ENCODE results near the gene TM4SF5.

Gene TM4SF5, protein sequence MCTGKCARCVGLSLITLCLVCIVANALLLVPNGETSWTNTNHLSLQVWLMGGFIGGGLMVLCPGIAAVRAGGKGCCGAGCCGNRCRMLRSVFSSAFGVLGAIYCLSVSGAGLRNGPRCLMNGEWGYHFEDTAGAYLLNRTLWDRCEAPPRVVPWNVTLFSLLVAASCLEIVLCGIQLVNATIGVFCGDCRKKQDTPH

DNA sequence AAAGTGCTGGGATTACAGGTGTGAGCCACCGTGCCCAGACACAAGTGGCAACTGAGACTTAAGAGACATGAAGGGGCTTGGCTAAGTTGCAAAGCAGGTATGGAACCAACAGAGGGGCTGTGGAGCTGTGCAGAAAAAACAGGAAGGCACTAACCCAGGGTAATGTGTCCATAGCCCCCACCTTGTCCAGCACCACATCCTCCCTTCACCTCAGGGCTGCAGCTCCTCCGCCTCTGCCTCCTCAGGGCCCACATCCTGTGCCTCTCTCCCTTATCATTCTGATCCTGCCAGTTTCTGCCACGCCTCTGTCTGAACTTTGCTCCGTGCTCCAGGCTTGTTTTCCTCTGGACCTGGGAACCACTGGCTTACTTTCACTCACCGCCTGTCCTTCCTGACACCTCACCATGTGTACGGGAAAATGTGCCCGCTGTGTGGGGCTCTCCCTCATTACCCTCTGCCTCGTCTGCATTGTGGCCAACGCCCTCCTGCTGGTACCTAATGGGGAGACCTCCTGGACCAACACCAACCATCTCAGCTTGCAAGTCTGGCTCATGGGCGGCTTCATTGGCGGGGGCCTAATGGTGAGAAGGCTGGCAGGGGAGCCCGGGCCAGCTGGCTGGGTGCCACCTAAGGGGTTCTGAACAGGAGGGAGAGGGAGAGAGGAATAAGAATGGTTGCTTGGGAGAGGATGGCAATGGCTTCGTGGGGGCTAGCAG, at the start of gene TM4SF5:
Gene TM4SF5 (plus strand): TSS at position 368 of the 716 bp plus-strand sequence. CDS start 37 bp downstream, at position 405.
- DNase-seq (ENCODE audit: low read depth, low spot score): no peak
- H3K4me1 ChIP-seq (ENCODE audit: control insufficient read depth, insufficient read depth, low read length): no peaks in the 10 kb centered on the region
- H3K27me3 ChIP-seq (ENCODE audit: control insufficient read depth, insufficient read depth, low read length): no peaks in the 10 kb centered on the region
- H3K9me3 ChIP-seq (ENCODE audit: control insufficient read depth, insufficient read depth, low read length): no peaks in the 10 kb centered on the region
- no CpG with 5 or more reads among the region's 13 CpGs for WGBS (ENCODE audit: insufficient coverage, insufficient read length)
- H3K4me3 ChIP-seq (ENCODE audit: low read length): no peak within 1 kb of the TSS
- no peak within 1 kb of the TSS for H3K27ac ChIP-seq (ENCODE audit: low read length)
- no peaks in the 10 kb centered on the region for H3K36me3 ChIP-seq (ENCODE audit: control insufficient read depth, insufficient read depth, low read length)

DNA sequence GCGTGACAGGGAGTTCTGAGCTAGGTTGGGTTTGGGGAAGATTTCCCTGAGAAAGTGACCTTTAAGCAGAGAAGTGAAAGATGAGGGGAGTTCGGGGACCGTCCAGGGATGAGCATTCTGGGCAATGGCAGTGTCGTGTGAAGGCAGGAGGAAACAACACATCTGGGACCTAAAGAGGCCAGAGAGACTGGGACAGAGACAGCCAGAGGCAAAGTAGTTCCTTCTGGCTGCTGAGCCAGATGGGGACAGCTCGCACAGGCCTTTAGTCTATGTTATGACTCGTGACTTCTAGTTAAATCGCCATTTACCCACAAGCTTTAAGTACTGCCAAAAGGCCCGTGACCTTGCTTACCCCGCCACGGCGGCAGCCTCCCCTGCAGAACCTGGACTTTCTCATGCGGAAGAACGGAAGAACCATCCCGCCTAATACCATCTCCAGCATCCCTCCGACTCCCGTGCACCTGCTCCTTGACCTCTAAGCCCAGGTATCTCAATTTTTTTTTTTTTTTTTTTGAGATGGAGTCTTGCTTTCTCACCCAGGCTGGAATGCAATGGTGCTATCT, 48.9 kb upstream of the TM4SF5 start:
- H3K27ac ChIP-seq (ENCODE audit: low read length): no peak overlapping the region
- no peaks in the 10 kb centered on the region for H3K9me3 ChIP-seq (ENCODE audit: control insufficient read depth, insufficient read depth, low read length)
- WGBS (ENCODE audit: insufficient coverage, insufficient read length): no CpG with 5 or more reads among the region's 16 CpGs
- no peaks in the 10 kb centered on the region for H3K4me1 ChIP-seq (ENCODE audit: control insufficient read depth, insufficient read depth, low read length)
- H3K36me3 ChIP-seq (ENCODE audit: control insufficient read depth, insufficient read depth, low read length): peaks cover 8% of the 10 kb centered on the region
- no peak overlapping the region for H3K4me3 ChIP-seq (ENCODE audit: low read length)
- no peak for DNase-seq (ENCODE audit: low read depth, low spot score)
- H3K27me3 ChIP-seq (ENCODE audit: control insufficient read depth, insufficient read depth, low read length): no peaks in the 10 kb centered on the region

DNA sequence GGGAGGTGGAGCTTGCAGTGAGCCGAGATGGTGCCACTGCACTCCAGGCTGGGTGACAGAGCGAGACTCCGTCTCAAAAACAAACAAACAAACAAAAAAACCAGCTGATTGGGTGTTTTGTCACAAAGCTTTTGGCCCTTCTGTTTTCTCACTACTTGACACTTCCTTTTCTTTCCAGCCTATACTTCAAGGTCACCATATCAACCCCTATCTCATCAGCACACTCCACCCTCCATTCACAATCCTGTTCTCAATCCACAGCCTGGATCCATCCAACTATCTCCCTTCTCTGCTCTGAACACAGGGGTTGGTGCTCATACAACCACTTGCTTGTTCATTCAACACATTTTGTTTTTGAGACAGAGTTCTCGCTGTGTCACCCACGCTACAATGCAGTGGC, 47.0 kb upstream of the TM4SF5 start:
- Histone ChIP-seq H3K27ac (ENCODE audit: low read length) (no peak overlapping the region), H3K27me3 (ENCODE audit: control insufficient read depth, insufficient read depth, low read length) (no peaks in the 10 kb centered on the region), H3K36me3 (ENCODE audit: control insufficient read depth, insufficient read depth, low read length) (peaks cover 5% of the 10 kb centered on the region; the same call in 1 of the 2 replicates), H3K9me3 (ENCODE audit: control insufficient read depth, insufficient read depth, low read length) (no peaks in the 10 kb centered on the region), H3K4me1 (ENCODE audit: control insufficient read depth, insufficient read depth, low read length) (no peaks in the 10 kb centered on the region), H3K4me3 (ENCODE audit: low read length) (no peak overlapping the region)
- WGBS (ENCODE audit: insufficient coverage, insufficient read length): no CpG with 5 or more reads among the region's 5 CpGs
- no peak for DNase-seq (ENCODE audit: low read depth, low spot score)

DNA sequence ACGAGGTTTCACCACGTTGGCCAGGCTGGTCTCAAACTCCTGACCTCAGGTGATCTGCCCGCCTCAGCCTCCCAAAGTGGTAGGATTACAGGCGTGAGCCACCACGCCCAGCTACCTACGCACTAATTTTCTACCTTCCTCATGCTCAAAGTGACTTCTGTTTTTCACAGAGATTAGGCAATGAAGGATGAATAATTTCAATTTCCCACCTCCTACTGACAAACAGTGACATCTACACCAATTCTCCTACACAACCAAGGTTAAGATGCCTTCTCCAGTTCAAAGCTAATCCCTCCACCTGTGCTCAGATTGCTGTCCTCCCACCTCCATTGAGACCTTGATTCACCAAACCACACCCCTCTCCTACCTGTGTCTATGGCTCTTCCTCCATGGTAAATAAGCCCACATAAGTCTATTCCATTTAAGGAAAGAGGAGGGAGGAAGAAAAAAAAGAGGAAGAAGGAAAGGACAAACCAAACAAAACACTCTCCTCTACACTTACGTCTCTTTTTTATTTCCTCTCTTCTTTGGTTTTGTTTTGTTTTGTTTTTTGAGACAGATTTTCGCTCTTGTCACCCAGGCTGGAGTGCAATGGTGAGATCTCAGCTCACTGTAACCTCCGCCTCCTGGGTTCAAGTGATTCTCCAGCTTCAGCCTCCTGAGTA, 45.9 kb upstream of the TM4SF5 start:
- no peak for DNase-seq (ENCODE audit: low read depth, low spot score)
- Histone ChIP-seq H3K36me3 (ENCODE audit: control insufficient read depth, insufficient read depth, low read length) (no peaks in the 10 kb centered on the region; the same call in 1 of the 2 replicates), H3K9me3 (ENCODE audit: control insufficient read depth, insufficient read depth, low read length) (no peaks in the 10 kb centered on the region), H3K4me1 (ENCODE audit: control insufficient read depth, insufficient read depth, low read length) (no peaks in the 10 kb centered on the region), H3K27ac (ENCODE audit: low read length) (no peak overlapping the region), H3K27me3 (ENCODE audit: control insufficient read depth, insufficient read depth, low read length) (no peaks in the 10 kb centered on the region), H3K4me3 (ENCODE audit: low read length) (no peak overlapping the region)
- no CpG with 5 or more reads among the region's 9 CpGs for WGBS (ENCODE audit: insufficient coverage, insufficient read length)

DNA sequence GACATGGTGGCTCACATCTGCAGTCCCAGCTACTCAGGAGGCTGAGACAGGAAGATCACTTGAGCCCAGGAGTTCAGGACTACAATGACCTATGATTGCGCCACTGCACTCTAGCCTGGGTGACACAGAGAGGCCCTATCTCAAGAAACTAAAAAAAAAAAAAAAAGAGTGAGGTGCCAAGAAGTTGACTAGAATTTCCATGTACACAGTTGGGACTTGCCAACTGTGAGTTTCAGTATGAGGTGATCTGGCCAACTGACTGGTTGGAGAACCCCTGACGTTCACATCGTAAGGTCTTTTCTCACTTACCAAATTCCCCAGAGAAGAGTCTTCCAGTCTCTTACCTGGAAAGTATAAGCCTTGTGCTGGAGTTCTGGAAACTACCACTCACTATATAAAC, 43.6 kb upstream of the TM4SF5 start:
- Histone ChIP-seq H3K36me3 (ENCODE audit: control insufficient read depth, insufficient read depth, low read length) (no peaks in the 10 kb centered on the region), H3K4me1 (ENCODE audit: control insufficient read depth, insufficient read depth, low read length) (no peaks in the 10 kb centered on the region), H3K4me3 (ENCODE audit: low read length) (no peak overlapping the region), H3K27me3 (ENCODE audit: control insufficient read depth, insufficient read depth, low read length) (no peaks in the 10 kb centered on the region), H3K27ac (ENCODE audit: low read length) (no peak overlapping the region), H3K9me3 (ENCODE audit: control insufficient read depth, insufficient read depth, low read length) (no peaks in the 10 kb centered on the region)
- WGBS (ENCODE audit: insufficient coverage, insufficient read length): no CpG with 5 or more reads among the region's 3 CpGs
- DNase-seq (ENCODE audit: low read depth, low spot score): no peak

DNA sequence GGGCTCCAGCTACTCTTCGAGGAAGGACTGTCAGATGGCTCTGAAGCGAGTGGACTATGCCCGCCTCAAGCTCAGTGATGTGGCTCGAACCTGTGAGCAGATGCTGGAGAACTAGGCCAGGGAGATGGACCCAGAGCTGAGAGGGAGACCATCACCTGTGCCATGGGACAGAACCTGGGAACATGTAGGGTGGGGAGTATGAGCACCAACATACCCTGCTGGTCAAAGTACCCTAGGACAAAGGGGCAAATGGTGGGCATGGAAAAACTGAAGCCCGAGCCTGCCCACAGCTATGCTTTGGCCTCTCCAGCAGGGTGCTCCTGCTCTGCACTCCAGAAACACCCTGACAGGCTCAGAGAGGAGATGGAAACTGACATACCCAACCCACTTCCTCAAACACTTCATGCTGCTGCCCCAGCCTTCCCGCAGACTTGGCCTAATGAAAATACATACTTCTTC, 38.6 kb upstream of the TM4SF5 start:
- Histone ChIP-seq H3K4me3 (ENCODE audit: low read length) (no peak overlapping the region), H3K27me3 (ENCODE audit: control insufficient read depth, insufficient read depth, low read length) (peaks cover 1% of the 10 kb centered on the region; the same call in 1 of the 2 replicates), H3K36me3 (ENCODE audit: control insufficient read depth, insufficient read depth, low read length) (no peaks in the 10 kb centered on the region), H3K4me1 (ENCODE audit: control insufficient read depth, insufficient read depth, low read length) (no peaks in the 10 kb centered on the region), H3K27ac (ENCODE audit: low read length) (no peak overlapping the region), H3K9me3 (ENCODE audit: control insufficient read depth, insufficient read depth, low read length) (no peaks in the 10 kb centered on the region)
- no peak for DNase-seq (ENCODE audit: low read depth, low spot score)
- no CpG with 5 or more reads among the region's 6 CpGs for WGBS (ENCODE audit: insufficient coverage, insufficient read length)

DNA sequence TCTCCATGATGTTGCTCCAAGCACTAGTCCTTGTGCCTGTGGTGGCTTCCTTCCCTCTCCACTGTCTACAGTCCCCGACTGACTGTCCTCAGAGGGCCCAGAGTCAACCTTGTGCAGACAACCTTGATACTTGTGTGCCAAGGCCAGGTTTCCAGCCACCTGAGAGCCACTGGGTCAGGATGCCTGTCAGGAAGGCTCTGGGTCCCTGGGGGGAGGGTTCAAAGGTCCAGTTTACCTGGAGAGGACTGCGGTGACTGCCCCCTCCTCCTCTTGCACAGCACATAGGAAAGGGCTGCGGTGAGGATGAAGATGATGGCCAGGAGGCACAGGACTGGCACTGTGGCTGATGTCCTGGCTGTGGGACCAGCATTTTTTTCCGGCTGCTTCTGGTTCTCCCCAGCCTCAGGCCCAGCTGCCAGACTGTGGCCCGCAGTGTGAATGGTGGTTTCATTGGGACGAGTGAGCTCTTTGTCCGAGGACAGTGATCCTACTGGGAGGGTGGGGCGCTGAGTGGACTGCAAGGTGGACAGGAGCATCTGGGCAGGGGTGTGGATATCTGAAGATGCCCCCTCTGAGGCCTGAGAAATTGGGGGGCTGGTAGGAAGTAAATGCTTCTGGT, 36.7 kb upstream of the TM4SF5 start:
- Histone ChIP-seq H3K4me3 (ENCODE audit: low read length) (no peak overlapping the region), H3K27ac (ENCODE audit: low read length) (no peak overlapping the region), H3K9me3 (ENCODE audit: control insufficient read depth, insufficient read depth, low read length) (no peaks in the 10 kb centered on the region), H3K36me3 (ENCODE audit: control insufficient read depth, insufficient read depth, low read length) (no peaks in the 10 kb centered on the region), H3K4me1 (ENCODE audit: control insufficient read depth, insufficient read depth, low read length) (no peaks in the 10 kb centered on the region), H3K27me3 (ENCODE audit: control insufficient read depth, insufficient read depth, low read length) (peaks cover 19% of the 10 kb centered on the region)
- DNase-seq (ENCODE audit: low read depth, low spot score): no peak
- WGBS (ENCODE audit: insufficient coverage, insufficient read length): no CpG with 5 or more reads among the region's 8 CpGs

DNA sequence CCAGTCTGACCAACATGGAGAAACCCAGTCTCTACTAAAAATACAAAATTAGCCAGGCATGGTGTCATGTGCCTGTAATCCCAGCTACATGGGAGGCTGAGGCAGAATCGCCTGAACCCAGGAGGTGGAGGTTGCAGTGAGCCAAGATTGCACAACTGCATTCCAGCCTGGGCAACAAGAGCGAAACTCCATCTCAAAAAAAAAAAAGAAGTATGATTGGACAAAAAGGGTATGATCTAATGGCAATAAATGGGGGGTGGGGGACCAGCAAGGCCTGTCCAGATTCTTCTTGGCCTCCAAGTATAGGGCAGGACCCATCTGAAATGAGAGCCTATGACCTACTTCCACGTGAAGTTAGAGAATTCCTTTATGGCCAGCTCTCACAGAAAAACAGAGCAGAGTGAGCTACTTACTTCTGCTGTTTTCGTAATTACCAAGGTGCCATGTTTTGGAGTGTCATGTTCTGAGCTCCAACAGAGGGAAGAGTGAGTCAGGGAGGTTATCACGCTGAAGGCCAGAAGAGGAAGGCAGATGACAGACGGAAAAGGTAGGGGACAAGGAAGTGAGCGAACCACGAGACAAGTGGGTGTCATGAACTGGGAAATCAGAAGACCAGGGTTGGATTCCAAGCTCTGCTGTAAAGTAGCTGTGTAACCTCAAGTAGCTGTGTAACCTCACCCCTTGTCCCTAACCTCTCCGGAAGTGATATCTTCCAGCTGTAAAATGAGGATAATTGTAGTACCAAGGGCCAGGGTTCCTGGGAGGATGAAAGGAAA, 35.6 kb upstream of the TM4SF5 start:
- H3K27ac ChIP-seq (ENCODE audit: low read length): no peak overlapping the region
- DNase-seq (ENCODE audit: low read depth, low spot score): no peak
- peaks cover 30% of the 10 kb centered on the region for H3K27me3 ChIP-seq (ENCODE audit: control insufficient read depth, insufficient read depth, low read length)
- no peaks in the 10 kb centered on the region for H3K36me3 ChIP-seq (ENCODE audit: control insufficient read depth, insufficient read depth, low read length)
- H3K9me3 ChIP-seq (ENCODE audit: control insufficient read depth, insufficient read depth, low read length): no peaks in the 10 kb centered on the region
- no peaks in the 10 kb centered on the region for H3K4me1 ChIP-seq (ENCODE audit: control insufficient read depth, insufficient read depth, low read length)
- WGBS (ENCODE audit: insufficient coverage, insufficient read length): no CpG with 5 or more reads among the region's 9 CpGs
- no peak overlapping the region for H3K4me3 ChIP-seq (ENCODE audit: low read length)

DNA sequence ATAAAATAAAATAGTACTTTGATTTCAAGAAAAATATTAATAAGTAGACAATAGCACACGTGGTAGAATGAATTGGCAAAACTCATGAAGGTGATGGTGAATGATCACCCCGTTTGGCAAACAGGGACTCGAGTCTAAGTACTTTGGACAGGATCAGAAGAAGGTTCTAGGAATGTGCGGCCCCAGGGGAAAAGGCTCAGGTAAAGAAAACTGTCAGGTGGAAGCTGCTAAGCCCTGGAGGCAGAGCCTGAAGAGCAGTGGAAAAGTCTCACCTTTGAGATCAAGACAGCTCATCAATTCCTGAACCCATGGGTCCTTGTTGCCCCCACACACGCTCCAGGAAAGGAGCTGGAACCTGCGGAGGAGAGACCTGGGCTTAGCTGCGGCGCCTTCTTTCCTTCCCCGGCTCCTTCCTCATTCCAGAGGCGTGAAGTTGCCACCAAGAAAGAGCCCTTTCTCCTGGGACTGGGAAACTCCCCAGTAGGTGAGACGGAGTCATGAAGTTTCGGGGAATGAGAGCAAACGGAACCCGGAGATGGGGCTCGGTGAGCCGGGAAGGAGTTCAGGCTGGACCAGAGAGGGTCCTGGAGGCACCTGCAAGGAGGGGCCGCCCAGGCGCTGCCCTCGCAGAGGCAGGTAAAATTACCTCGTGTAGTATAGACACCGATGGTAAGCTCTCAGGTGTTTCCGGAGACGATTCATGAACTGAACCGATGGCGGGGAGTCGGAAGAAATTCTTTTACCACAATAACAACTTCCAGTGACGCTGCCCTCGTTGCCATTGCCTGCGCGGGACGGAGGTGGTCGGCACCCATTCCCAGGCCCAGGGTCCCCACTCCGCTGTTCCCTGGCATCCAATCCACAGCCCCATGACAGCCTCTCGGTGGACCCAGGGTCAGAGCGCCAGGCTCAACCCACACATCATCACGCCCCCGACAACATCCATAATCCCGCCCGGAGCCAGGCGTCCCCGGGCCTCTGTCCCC, 33.3 kb upstream of the TM4SF5 start:
- no CpG with 5 or more reads among the region's 41 CpGs for WGBS (ENCODE audit: insufficient coverage, insufficient read length)
- no peak for DNase-seq (ENCODE audit: low read depth, low spot score)
- Histone ChIP-seq H3K4me1 (ENCODE audit: control insufficient read depth, insufficient read depth, low read length) (no peaks in the 10 kb centered on the region), H3K27me3 (ENCODE audit: control insufficient read depth, insufficient read depth, low read length) (peaks cover 32% of the 10 kb centered on the region), H3K9me3 (ENCODE audit: control insufficient read depth, insufficient read depth, low read length) (no peaks in the 10 kb centered on the region), H3K36me3 (ENCODE audit: control insufficient read depth, insufficient read depth, low read length) (no peaks in the 10 kb centered on the region), H3K27ac (ENCODE audit: low read length) (no peak overlapping the region), H3K4me3 (ENCODE audit: low read length) (peak overlapping the region; percentile 52; the same call in 1 of the 2 replicates)

All from iPS DF 6.9 (cell line).